Nephron (organoid): Measurements from ENCODE around the gene FBXO42.

Source experiments
- H3K27ac Mint-ChIP-seq, 3 experiments: 2 replicates each; pipeline ENCODE4 v1.8.0; 2020; ENCODE audit warnings: mixed read lengths in 3 of 3, mild to moderate bottlenecking in 2 of 3, moderate library complexity in 1 of 3
- H3K27me3 Mint-ChIP-seq: 2 replicates; pipeline ENCODE4 v1.8.0; 2021; ENCODE audit warnings: low read depth, mild to moderate bottlenecking, moderate library complexity, mixed read lengths
- H3K36me3 Mint-ChIP-seq: 2 replicates; pipeline ENCODE4 v1.8.0; 2020; ENCODE audit warnings: low read depth, mixed read lengths
- H3K4me1 Mint-ChIP-seq: 2 replicates; pipeline ENCODE4 v1.8.0; 2020; ENCODE audit warnings: mixed read lengths
- H3K4me3 Mint-ChIP-seq, 3 experiments: 2 replicates each; pipeline ENCODE4 v1.8.0; 2020; ENCODE audit warnings: mild to moderate bottlenecking in 3 of 3, mixed read lengths in 3 of 3, moderate library complexity in 2 of 3
- H3K9me3 Mint-ChIP-seq: 2 replicates; pipeline ENCODE4 v1.8.0; 2020; ENCODE audit warnings: mixed read lengths
- TF ChIP-seq, protein P1 (sequence below), 3 experiments: fragments of 200-600 bp; sonication (generic); IDR thresholded peaks; one replicate each; pipeline ENCODE4 v1.5.0; 2021; ENCODE audit warnings: antibody characterized with exemption in 3 of 3; ENCODE audit not compliant: unreplicated experiment in 3 of 3

FBXO42 gene

DNA sequence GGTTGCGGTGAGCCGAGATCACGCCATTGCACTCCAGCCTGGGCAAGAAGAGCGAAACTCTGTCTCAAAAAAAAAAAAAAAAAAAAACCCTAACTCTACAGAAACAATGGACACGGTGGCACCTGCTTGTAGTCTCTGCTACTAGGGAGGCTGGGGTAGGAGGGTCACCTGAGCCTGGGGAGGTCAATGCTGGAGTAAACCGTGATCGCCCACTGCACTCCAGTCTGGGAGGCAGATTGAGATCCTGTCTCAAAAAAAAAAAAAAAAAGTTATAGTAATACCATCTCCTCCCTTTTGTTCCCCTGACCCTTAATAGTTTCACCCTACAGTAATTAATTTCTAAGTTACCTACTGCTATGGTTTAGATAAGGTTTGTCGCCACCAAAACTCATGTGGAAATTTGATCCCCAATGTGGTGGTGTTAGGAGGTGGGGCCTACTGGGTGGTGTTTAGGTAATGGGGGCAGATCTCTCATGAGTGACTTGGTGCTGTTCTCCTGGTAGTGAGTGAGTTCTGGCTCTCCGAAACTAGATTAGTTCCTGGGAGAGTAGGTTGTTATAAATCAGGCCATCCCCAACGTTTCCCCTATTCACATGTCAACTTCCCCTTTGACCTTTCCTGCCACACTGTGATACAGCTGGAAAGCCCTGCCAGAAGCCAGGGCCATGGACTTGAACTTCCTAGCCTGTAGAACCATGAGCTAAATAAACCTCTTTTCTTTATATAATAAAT is 9.8 kb downstream of the FBXO42 start:
- Mint-ChIP-seq H3K4me3 (no peak overlapping the region), H3K4me1 (peaks cover 4% of the 10 kb centered on the region), H3K9me3 (no peaks in the 10 kb centered on the region), H3K36me3 (peaks cover 13% of the 10 kb centered on the region), H3K27ac (peak overlapping the region in 1 of 3 experiments; percentile 58), H3K27me3 (no peaks in the 10 kb centered on the region)
- TF ChIP-seq, protein P1, sequence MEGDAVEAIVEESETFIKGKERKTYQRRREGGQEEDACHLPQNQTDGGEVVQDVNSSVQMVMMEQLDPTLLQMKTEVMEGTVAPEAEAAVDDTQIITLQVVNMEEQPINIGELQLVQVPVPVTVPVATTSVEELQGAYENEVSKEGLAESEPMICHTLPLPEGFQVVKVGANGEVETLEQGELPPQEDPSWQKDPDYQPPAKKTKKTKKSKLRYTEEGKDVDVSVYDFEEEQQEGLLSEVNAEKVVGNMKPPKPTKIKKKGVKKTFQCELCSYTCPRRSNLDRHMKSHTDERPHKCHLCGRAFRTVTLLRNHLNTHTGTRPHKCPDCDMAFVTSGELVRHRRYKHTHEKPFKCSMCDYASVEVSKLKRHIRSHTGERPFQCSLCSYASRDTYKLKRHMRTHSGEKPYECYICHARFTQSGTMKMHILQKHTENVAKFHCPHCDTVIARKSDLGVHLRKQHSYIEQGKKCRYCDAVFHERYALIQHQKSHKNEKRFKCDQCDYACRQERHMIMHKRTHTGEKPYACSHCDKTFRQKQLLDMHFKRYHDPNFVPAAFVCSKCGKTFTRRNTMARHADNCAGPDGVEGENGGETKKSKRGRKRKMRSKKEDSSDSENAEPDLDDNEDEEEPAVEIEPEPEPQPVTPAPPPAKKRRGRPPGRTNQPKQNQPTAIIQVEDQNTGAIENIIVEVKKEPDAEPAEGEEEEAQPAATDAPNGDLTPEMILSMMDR (IDR thresholded peaks at IDR 0.05; ENCODE audit: unreplicated experiment in 3 of 3), result no peak

DNA sequence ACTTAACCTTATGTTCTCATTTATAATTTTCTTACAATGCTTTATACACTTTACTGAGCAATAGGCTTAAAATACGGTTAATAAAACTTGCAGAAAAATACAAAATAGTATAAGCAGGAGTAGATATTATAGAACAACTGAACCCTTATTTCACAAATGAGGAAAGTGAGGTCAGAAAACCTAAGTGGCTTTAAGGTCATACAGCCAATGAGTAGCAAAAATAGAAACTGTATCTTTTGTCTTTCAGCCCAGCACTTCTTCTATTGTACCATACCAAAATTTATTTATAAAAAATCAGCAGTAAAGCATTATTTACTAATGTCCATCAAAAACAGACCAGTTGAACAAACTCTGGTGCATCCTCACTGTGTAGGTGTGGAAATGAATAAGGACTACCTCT is 11.6 kb downstream of the FBXO42 start:
- Mint-ChIP-seq H3K36me3 (peaks cover 14% of the 10 kb centered on the region), H3K27ac (no peak overlapping the region), H3K4me1 (peaks cover 4% of the 10 kb centered on the region), H3K9me3 (no peaks in the 10 kb centered on the region), H3K27me3 (no peaks in the 10 kb centered on the region), H3K4me3 (no peak overlapping the region)
- TF ChIP-seq, protein P1 (IDR thresholded peaks at IDR 0.05; ENCODE audit: unreplicated experiment in 3 of 3), result no peak

DNA sequence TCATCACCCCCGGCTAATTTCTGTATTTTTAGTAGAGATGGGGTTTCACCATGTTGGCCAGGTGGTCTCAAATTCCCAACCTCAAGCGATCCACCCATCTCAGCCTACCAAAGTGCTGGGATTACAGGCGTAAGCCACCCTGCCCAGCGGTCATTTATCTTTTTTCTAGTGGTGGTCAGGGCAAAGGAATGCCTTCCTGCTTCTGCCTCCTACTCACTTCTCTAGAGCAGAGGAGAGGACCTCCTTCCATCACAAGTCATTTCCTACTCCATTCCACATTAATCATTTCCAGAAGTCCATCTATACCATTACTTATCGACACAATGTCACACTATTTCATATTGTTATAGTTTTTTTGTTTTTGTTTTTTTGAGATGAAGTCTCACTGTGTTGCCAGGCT is 13.3 kb downstream of the FBXO42 start:
- TF ChIP-seq, protein P1 (IDR thresholded peaks at IDR 0.05; ENCODE audit: unreplicated experiment in 3 of 3), result no peak
- no peak overlapping the region for H3K4me3 Mint-ChIP-seq
- no peaks in the 10 kb centered on the region for H3K9me3 Mint-ChIP-seq
- H3K27me3 Mint-ChIP-seq, result no peaks in the 10 kb centered on the region
- no peak overlapping the region for H3K27ac Mint-ChIP-seq
- peaks cover 4% of the 10 kb centered on the region for H3K4me1 Mint-ChIP-seq
- H3K36me3 Mint-ChIP-seq, result peaks cover 16% of the 10 kb centered on the region

DNA sequence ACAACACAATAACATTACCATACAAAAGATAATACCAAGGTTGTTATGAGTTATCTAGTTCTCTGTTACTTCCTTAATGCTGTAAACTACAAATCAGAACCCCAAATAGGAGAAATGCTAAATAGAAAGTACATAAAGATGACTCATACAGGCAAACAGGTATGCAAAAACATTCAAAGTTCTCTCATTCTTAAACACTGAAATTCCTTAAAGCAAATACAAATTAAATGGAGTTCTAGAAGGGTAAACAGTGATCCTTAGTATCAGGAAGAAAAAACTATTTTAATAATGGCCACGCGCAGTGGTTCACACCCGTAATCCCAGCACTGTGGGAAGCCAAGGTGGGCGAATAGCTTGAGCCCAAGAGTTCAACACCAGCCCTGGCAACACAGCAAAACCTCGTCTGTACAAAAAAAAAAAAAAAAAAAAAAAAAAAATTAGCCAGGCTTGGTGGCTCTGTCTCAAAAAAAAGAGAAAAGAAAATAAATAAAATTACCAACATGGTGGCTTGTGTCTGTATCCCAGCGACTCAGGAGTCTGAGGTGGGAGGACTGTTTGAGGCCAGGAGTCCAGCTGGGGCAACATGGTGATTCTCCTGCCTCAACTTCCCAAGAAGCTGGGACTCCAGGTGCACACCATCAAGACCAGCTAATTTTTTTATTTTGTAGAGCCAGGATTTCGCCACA is 17.5 kb downstream of the FBXO42 start:
- H3K9me3 Mint-ChIP-seq, result no peaks in the 10 kb centered on the region
- H3K27me3 Mint-ChIP-seq, result no peaks in the 10 kb centered on the region
- no peak overlapping the region for H3K4me3 Mint-ChIP-seq
- no peak overlapping the region for H3K27ac Mint-ChIP-seq
- H3K36me3 Mint-ChIP-seq, result peaks cover 11% of the 10 kb centered on the region
- no peaks in the 10 kb centered on the region for H3K4me1 Mint-ChIP-seq
- TF ChIP-seq, protein P1 (IDR thresholded peaks at IDR 0.05; ENCODE audit: unreplicated experiment in 3 of 3), result no peak

DNA sequence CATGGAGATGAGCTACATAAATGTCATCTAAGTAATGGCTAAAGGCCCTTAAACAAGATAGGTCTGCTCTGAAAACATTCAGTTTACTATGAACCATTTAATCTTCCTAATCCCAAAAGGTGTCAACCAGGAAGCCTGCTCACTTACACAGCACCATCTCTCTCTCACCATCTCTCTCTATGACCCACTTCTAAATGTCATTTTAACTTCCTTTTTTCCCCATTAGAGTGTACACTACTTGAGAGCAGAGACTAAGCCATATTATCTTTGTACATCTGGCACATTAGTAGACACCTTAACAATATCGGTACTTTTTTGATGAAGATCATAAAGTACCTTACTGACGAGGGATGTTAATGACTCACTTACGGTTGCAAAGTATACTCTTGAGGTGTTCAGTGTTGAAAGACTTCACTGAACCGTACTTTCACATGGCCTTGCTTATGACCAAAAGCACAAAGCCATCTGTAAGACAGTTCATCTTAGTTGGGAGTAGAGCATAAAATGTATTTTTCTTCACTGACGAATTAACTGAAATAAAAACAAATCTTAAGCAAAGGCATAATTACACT is 25.4 kb downstream of the FBXO42 start:
- TF ChIP-seq, protein P1 (IDR thresholded peaks at IDR 0.05; ENCODE audit: unreplicated experiment in 3 of 3), result no peak
- Mint-ChIP-seq H3K36me3 (peaks cover 18% of the 10 kb centered on the region), H3K9me3 (no peaks in the 10 kb centered on the region), H3K4me3 (no peak overlapping the region), H3K27me3 (no peaks in the 10 kb centered on the region), H3K27ac (peak overlapping the region in 1 of 3 experiments; percentile 4), H3K4me1 (peaks cover 7% of the 10 kb centered on the region)
